Measurements from ENCODE around the gene TGIF1. TPM values are rescaled to one million over a fixed set of nuclear protein-coding genes. Genes with fewer than 3 reads are reported as not detected.

The TGIF1 gene
- total and polyA plus RNA-seq, 10 donors = 25.3 to 64.5 (median 35.9) TPM

- TF ChIP-seq POLR2A (IDR thresholded peaks at IDR 0.05) (no peak), CTCF (IDR thresholded peaks at IDR 0.05 in 8 of 11, conservative IDR thresholded peaks at IDR 0.05 in 3 of 11) (no peak), POLR2AphosphoS5 (IDR thresholded peaks at IDR 0.05) (no peak)
- WGBS, 5 donors = 76 to 87% (median 80%) methylated on average over 5 of the region's 5 CpGs
- Histone ChIP-seq H3K36me3 (no peaks in the 10 kb centered on the region), H3K27ac (no peak overlapping the region), H3K27me3 (replicated peaks in 1 of 7) (peaks cover 0 to 20% (median 3%) of the 10 kb centered on the region in 7 donors), H3K4me1 (peaks cover 0 to 10% (median 6%) of the 10 kb centered on the region in 6 donors), H3K4me3 (no peak overlapping the region), H3K9me3 (no peaks in the 10 kb centered on the region)
- intact Hi-C loops (cut with DNase I; ENCODE audit: low total_unique reads) = no loop called here
- no peak for DNase-seq
Observed at GRCh38 chr18:3504637-3505036, 54.7 kb downstream of the TGIF1 start.

DNA sequence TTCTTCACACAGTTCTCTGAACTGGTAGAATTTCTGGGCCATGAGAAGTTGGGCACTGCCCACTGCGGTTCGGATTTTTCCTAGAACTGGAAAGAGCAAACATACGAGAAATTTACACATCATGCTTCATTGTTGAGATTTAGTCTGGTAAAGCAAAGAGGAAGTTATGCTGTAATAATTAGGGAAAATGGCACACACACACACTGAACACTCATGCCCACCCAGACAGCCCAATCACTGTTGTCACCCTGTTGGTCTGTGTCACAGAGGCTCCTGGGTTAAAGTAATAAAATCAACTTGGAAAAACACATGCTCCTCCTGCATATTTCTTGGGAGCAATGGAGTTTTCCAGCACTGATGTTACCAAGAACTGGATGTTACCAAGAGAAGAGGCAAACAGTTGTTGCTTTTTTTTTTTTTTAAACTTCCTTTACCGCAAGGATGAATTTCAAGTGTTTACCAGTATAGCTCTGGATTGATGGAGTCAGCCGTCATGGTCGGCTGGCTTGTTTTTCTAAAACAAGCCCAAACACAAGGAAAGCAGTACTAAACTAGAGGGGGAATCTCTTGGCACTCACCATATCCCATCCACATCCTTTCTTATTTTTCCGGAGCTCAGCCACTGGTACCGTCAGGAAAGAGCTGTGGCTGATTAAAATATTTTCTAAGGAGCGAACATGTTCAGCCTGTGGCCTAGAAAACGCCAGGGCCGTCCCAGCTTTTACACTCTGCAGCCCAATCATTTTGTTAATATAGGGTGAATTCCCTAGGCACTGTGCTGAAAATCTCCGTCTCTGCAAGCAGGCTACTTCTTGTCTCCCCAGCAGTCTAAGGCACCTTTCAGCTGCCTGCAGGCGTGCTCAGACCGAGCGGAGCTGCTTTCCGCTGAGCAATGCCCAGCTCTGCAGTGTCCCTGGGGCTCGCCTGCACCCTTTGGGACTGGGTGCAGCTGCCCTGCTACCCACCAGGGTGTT, 58.9 kb downstream of the TGIF1 start:
- no peaks in the 10 kb centered on the region for H3K27me3 ChIP-seq (replicated peaks in 1 of 7)
- no peaks in the 10 kb centered on the region for H3K36me3 ChIP-seq
- no peaks in the 10 kb centered on the region for H3K9me3 ChIP-seq
- H3K27ac ChIP-seq = peak overlapping the region in 5 of 8 donors; percentile 2 to 68 (median 53)
- no peak overlapping the region for H3K4me3 ChIP-seq
- intact Hi-C loops (cut with DNase I; ENCODE audit: low total_unique reads) = no loop called here
- no peak for DNase-seq
- peaks cover 0 to 2% (median 0%) of the 10 kb centered on the region in 6 donors for H3K4me1 ChIP-seq
- 70 to 85% (median 72%) methylated on average over 17 of the region's 17 CpGs for WGBS, 5 donors
- TF ChIP-seq POLR2A (IDR thresholded peaks at IDR 0.05) = no peak
- TF ChIP-seq POLR2AphosphoS5 (IDR thresholded peaks at IDR 0.05) = no peak
- no peak for TF ChIP-seq CTCF (IDR thresholded peaks at IDR 0.05 in 8 of 11, conservative IDR thresholded peaks at IDR 0.05 in 3 of 11)

Other genes starting within 250 kb of the TGIF1 start
- 1 to 10 TPM; 1.4 to 2.7 (median 1.8) TPM for gene MYOM1, start 230.2 kb upstream of the TGIF1 start, total RNA-seq
- 1 to 10 TPM; 1.2 to 6.2 (median 2.4) TPM for gene MYOM1, start 230.2 kb upstream of the TGIF1 start, polyA plus RNA-seq
- gene MYL12A, start 202.4 kb upstream of the TGIF1 start, total RNA-seq = 100 to 1,000 TPM; 442 to 675 (median 581) TPM
- gene MYL12A, start 202.4 kb upstream of the TGIF1 start, polyA plus RNA-seq = 100 to 1,000 TPM; 422 to 675 (median 592) TPM
- 100 to 1,000 TPM; 176 to 254 (median 199) TPM for gene MYL12B, start 188.0 kb upstream of the TGIF1 start, total RNA-seq
- 100 to 1,000 TPM; 290 to 371 (median 360) TPM for gene MYL12B, start 188.0 kb upstream of the TGIF1 start, polyA plus RNA-seq

Measured in spleen (tissue), 11 donors.